Measurements from ENCODE around the gene POGZ.
"Not testable (repeated sequence)": the region's sequence is repeated elsewhere in the genome, so short reads cannot be mapped to it uniquely, and the experiment has no call there.

POGZ gene

GRCh38 chr1:151478140-151478812, 19.0 kb upstream of the POGZ start:
- no peak for DNase-seq

- DNase-seq = no peak
These were observed 17.8 kb upstream of the POGZ start for GRCh38 chr1:151477066-151477465.

- DNase-seq = no peak
These were observed 16.8 kb upstream of the POGZ start for GRCh38 chr1:151476083-151476482.

- no peak for DNase-seq
These were observed 15.9 kb upstream of the POGZ start for GRCh38 chr1:151475175-151475574.

- DNase-seq = no peak
These were observed 15.5 kb upstream of the POGZ start for GRCh38 chr1:151474745-151475144.

- no peak for DNase-seq
These were observed 13.8 kb upstream of the POGZ start for GRCh38 chr1:151472856-151473731.

GRCh38 chr1:151465026-151465425, 5.7 kb upstream of the POGZ start:
- DNase-seq = no peak

- DNase-seq = no peak
These were observed 2.4 kb upstream of the POGZ start for GRCh38 chr1:151461694-151462093.

GRCh38 chr1:151458802-151459330, 428 bp downstream of the POGZ start:
- DNase-seq = peak; percentile 56

- peak; percentile 49 for DNase-seq
These were observed 1.1 kb downstream of the POGZ start for GRCh38 chr1:151457911-151458801.

- no peak for DNase-seq
These were observed 3.3 kb downstream of the POGZ start for GRCh38 chr1:151455966-151456365.

- no peak for DNase-seq
These were observed 4.1 kb downstream of the POGZ start for GRCh38 chr1:151455231-151455630.

GRCh38 chr1:151447696-151448095, 11.6 kb downstream of the POGZ start:
- DNase-seq = no peak

GRCh38 chr1:151444783-151445177, 14.5 kb downstream of the POGZ start:
- no peak for DNase-seq

- peak; percentile 35 for DNase-seq
These were observed 15.2 kb downstream of the POGZ start for GRCh38 chr1:151443846-151444782.

- not testable (repeated sequence) for DNase-seq
These were observed 21.9 kb downstream of the POGZ start for GRCh38 chr1:151437396-151437795.

- DNase-seq = no peak
These were observed 22.3 kb downstream of the POGZ start for GRCh38 chr1:151436985-151437384.

- no peak for DNase-seq
These were observed 24.1 kb downstream of the POGZ start for GRCh38 chr1:151435174-151435573.

GRCh38 chr1:151433827-151434226, 25.5 kb downstream of the POGZ start:
- not testable (repeated sequence) for DNase-seq

GRCh38 chr1:151428068-151428467, 31.2 kb downstream of the POGZ start:
- no peak for DNase-seq

- DNase-seq = no peak
These were observed 34.2 kb downstream of the POGZ start for GRCh38 chr1:151425103-151425502.

GRCh38 chr1:151419819-151420218, 39.5 kb downstream of the POGZ start:
- DNase-seq = no peak

All from effector CD8-positive, alpha-beta T cell (primary cell).